Peyer's patch (tissue), 4 donors: ENCODE results near the gene HELZ2.

Experiments used
- POLR2A ChIP-seq, 2 donors: fragments of 450-650 bp; IDR thresholded peaks; one replicate each; pipeline ENCODE4 v1.5.1; 2017; ENCODE audit warnings: antibody characterized with exemption in 2 of 2, mild to moderate bottlenecking in 2 of 2, moderate library complexity in 2 of 2
- TF ChIP-seq, protein P1 (sequence below), 6 experiments: fragments of 450-650 bp in 4 of 6; fragments of 200-600 bp in 2 of 6; sonication (generic) in 1 of 6; IDR thresholded peaks; one replicate each; pipeline ENCODE4 v1.5.1; 2017 to 2019; ENCODE audit warnings: antibody characterized with exemption in 6 of 6, mild to moderate bottlenecking in 3 of 6, moderate library complexity in 1 of 6

GRCh38 chr20:63541371-63541770, 32.7 kb downstream of the HELZ2 start:
- TF ChIP-seq, protein P1, sequence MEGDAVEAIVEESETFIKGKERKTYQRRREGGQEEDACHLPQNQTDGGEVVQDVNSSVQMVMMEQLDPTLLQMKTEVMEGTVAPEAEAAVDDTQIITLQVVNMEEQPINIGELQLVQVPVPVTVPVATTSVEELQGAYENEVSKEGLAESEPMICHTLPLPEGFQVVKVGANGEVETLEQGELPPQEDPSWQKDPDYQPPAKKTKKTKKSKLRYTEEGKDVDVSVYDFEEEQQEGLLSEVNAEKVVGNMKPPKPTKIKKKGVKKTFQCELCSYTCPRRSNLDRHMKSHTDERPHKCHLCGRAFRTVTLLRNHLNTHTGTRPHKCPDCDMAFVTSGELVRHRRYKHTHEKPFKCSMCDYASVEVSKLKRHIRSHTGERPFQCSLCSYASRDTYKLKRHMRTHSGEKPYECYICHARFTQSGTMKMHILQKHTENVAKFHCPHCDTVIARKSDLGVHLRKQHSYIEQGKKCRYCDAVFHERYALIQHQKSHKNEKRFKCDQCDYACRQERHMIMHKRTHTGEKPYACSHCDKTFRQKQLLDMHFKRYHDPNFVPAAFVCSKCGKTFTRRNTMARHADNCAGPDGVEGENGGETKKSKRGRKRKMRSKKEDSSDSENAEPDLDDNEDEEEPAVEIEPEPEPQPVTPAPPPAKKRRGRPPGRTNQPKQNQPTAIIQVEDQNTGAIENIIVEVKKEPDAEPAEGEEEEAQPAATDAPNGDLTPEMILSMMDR (IDR thresholded peaks at IDR 0.05): no peak
- no peak for TF ChIP-seq POLR2A (IDR thresholded peaks at IDR 0.05)
